HG03521 (cell line): Measurements from ENCODE around the gene XXYLT1.

ENCODE experiments used
- ATAC-seq: cut with Tn5 transposase; IDR thresholded peaks from one replicate; pipeline ENCODE4 v1.9.1; 2021; ENCODE audit warnings: mild to moderate bottlenecking, moderate library complexity; ENCODE audit not compliant: unreplicated experiment

XXYLT1 gene

DNA sequence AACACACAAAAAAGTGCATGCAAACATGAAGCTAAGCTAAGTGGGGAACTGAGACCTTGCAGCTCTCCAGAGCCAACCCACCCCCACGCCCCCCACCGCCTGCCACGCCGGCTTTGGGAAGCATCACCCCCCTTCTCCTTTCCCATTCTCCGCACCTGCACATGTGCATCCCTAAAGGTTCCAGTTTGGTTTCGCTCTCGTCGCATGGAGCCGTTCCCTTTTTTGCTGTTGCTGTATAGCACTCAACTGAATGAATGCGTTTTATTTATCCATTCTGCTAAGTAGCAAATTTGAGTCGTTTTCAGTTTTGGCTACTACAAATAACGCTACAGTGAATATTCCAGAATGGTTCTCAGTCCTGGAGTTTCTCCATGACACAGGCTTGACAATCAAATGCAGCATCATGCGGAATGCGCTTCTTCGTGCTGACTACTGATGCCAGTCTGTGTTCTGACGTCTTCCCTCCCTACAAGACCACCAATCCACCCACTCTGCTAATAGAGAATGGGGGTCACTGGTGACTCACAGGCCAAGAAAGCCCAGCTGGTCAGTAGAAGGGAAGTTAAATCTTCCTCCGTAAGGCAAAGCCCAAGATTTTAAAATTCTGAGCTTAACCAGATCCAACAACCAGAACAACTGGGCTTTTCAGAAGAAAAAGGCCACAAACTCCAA lies 115.3 kb downstream of the XXYLT1 start:
- no peak for ATAC-seq

DNA sequence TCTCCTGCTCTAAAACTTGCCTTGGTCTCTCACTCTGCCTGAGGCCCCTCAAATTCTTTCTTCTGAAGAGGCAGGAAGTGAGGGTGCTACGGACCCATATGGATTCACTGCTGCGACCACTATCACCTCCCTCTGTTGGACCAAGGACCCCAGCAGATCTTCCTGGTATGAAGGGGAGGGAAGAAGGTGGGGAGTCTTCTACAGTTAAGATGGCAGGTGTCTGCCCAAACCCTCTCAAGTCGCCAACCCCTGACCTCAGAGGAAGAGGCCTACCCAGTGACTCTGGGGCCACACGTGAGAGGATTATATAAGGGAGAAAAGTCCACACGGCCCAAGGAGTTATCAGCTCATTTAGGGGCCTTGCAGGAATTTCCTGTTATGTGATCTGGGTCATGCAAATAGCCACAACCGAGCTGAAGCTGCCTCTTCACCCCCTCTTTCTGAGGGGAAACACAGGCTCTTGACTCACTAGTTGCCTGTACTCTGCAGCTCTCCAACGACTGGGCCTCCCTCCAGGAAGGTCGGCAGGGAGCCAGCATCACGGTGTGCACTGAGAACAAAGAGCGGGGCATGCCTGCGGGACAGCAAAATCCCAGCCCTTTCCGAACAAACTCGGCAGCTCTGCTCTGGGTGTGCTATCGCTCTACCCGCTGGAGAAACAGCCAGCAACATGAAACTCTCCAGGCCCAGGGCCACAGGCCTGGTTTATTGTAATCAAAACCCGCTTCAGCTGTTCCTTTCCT lies 116.0 kb downstream of the XXYLT1 start:
- no peak for ATAC-seq

DNA sequence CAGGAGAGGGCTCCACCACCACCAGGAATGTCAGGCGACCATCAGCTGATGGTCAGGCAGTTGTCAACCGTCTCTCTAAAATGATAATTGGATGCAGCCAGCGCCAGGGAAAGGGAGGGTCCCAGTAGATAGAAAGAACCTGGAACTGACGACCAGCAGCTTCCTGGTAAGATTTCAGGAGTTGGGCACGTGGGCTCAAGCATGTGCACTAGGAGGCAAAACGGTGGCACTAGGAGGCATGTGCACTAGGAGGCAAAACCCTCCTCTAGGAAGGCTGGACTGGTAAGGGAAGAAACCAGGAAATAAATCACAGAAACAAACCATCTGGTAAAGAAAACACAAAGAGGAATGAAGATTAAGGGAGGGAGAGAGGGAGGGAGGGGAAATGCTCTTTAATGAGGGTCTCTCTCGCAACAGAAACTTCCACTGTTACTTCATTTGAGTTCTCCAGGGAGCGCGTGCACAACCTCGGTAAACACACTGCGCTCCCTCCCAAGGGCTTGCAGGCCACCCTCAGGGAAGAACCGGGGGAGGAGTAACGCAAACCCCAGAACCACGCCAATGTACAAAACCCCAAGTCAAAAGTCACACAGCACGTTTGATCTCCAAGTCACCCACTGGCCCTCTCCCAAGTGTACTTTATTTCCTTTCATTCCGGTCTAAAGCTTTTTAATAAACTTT lies 116.7 kb downstream of the XXYLT1 start:
- ATAC-seq: no peak

DNA sequence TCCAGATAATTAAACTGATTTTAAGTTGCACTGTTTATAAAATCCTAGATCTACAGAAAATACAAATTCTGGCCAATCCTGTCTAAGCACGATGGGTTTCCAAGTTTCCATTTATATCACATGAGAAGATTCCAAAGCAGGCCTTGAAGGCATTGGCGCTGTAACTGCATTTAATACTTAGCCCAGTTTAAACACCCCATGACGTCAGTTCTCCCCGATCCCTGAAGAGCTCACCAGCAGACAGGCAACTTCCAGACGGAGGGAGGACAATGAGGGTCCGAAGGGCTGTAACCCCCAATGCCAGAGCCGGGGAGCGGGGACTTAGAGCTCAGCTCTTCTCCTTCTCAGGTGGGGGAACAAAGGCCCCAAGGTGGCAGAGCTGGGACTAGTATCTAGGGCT lies 117.3 kb downstream of the XXYLT1 start:
- ATAC-seq: no peak

DNA sequence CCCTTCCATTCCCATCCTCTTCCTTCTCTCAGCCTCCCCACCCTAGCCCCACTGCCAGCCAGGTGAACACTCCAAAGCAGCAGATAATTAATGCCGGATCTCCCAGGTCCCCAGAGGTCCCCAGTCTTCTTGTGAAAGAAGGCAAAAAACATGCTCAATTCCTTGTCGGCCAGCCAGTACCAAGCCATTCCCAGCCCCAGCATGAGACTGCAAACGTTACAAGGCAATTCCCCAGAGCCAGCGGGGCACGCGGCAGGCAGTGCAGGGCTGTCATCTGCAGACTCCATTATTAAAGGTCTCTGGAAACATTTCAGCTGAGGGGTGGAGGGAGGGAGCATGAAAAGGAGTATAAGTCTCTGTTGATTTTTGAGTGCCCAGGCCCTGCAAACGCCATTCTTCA lies 117.8 kb downstream of the XXYLT1 start:
- ATAC-seq: no peak

DNA sequence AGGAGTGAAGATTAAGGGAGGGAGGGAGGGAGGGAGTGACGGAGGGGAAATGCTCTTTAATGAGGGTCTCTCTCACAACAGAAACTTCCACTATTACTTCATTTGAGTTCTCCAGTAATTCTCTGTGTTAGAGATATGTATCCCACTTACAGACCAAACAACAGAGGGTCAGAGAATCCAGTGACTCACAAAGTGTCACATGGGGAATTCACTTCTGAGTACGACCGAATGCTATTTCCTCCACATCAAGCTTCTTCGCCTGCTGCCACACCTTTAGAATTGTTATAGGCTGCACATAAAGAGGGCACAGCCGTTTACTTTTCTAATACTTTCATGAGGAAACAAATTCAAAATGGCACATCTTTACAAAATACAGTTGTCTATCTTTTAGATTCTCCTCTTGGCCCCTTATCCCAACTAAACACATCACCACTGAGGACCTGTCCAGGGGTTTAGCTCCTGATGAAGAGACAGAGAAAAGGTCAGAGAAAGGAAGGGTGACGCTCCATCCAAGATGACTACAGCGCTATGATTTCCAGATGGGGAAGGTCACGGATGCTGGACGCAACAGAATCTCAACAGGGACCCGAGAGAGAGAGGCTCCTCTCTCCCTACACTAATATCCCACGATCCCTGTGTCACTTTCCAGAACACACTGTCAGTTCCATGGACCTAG lies 119.0 kb downstream of the XXYLT1 start:
- no peak for ATAC-seq

DNA sequence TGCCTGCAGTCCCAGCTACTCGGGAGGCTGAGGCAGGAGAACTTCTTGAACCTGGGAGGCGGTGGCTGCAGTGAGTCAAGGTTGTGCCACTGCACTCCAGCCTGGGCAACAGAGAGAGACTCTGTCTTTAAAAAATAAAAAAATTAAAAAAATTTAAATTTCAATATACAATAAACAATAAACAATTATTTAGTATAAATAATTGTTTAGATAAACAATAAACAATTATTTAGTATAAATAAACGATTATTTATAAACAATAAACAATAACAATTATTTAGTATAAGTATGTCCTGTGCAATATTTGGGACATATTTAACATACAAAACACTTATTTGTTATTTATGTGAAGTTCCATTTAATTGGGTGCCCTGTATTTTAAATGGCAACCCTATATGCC lies 119.6 kb downstream of the XXYLT1 start:
- ATAC-seq: no peak

DNA sequence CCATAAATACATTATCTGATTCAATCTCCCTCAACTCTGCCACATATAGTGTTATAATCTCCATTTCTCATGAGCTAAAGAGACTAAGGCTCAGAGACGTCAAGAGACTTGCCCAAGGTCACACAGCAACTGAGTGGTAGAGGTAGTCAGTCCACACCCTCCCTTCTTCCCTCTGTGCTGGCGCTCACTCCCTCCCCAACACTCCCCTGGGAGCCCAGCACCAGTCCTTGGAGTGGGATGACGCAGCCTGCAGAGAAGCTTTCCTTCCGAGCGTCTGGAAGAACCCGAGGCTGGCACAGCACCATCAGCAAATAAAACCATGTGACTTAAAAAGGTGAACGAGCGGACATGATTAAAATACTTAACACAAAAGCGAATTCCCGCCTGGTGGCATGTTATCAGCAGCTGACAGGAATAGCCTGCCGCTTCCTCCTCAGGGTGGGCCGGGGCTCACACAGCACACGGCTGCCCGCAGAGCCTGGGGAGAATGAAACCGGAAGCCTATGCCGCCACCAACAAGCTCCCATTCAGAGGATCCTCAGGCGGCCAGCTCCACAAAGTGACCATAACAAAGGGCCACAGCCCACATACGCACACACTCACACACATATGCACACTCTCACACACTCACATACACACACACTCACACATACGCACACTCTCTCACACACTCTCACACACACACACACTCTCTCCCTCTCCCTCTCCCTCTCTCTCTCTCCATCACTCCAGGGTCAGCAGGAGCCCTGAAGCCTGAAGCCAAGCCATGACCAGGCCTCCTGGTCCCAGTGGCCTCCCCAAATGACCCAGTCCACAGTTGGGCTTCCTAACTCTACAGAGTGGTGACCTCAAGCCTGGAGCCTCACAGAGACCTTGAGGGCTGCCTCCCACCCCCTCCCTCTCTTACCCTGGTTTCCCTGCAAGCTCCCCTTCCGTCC lies 120.5 kb downstream of the XXYLT1 start:
- ATAC-seq: peak; percentile 29

DNA sequence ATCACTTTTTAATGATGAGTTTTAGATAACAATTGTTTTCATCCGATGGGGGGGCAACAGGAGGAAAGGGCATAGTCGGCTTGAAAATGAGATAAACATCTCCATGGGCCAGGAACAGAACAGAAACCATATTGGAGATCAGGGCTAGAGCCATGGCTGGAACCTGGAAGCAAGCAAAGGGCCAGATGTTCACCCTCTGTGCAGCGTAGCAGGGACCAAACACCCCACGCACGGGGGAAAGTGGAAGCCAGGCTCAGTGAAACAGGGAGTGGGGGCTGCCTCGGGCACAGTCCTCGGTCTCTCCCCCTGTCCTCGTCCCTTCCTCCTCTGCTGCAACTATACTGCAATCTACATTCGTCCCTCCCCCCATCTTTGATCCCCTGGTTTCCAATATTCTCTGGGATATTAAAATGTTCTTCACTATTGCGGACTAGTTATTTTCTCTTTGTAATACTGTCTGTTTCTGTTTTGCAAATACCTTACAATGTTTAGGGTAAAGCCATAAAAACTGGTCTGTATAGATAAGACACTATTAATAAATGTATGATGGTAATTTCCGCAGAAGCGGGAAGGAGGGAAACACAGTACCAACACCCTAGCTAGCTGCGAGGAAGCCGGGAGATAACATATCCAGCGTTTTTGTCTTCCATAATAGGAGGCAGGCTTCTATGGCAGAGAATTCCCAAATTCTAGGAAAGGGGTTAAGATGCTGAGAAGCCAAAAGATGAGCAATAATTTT lies 121.5 kb downstream of the XXYLT1 start:
- ATAC-seq: no peak

DNA sequence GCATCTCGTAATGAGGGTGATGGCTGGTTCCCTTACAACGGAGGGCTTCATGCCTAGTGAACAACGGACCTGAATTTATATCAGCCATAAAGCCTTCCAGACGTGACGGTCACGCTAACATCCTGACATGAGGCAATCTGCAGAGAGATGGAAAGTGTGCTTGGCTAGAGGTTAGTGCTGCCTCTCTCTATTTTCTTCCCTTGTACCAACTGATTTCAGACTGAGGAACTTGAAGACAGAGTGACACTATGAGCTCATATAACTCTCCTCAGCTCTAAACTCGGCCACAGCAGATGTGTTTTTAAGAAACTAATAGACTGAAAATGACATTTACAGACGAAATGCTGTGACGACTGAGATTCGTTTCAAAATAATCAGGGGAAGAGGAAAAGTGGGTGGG lies 122.4 kb downstream of the XXYLT1 start:
- ATAC-seq: no peak

DNA sequence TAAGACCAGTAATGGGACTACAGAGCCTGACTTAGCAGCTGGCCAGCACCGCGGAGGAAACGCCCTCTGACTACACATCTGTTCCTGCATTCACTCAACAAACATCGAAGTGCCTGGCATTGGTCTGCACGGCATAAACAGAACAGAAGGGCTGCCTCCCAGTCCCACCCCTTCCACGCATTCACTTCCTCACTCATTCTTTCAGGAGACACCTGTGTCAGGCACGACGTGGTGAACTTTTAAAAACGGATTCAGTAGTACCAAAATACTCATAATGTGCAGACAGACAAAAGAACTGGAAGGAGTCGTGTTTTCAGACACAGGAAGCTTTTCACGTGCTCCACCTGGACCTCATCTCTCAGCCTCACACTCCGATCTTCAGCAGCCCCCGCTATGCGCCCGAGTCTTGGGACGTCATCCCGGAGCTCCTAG lies 123.3 kb downstream of the XXYLT1 start:
- ATAC-seq: peak; percentile 76

DNA sequence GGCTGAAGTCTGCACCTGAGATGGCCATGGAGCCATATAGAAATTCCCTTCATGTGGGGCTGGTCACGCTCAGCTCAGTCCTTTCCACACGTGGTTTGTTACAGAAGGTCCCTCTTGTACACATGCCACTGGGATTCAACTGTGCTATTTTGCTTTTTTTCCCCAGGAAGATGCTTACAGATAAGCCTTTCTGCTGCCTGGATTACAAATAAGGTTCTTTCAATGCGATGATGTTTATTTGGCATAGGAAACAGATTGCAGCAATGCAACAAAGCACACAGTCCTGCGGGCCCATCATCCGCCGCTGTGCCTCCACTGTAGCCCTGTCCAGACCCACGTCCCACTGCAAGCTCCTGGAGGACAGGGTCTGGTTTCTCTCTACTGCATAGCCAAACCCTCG lies 124.8 kb downstream of the XXYLT1 start:
- no peak for ATAC-seq

DNA sequence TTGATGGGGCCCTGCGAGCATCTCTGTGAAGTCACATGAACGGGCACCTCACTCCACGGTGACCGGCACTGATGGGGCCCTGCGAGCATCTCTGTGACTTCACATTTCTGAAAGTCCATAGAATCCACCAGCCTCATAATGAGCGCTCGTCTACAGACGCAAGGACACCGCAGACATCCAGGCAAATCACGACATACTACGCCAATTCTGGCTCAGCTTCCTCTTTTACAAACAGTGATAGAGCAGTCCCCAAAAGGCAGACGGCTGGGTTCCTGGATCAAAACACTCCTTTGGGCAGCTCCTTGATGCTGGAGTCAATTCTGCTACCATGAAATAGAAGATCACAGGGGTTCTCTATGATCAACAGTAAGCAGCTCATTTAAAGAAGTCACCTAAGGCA lies 125.4 kb downstream of the XXYLT1 start:
- ATAC-seq: no peak

DNA sequence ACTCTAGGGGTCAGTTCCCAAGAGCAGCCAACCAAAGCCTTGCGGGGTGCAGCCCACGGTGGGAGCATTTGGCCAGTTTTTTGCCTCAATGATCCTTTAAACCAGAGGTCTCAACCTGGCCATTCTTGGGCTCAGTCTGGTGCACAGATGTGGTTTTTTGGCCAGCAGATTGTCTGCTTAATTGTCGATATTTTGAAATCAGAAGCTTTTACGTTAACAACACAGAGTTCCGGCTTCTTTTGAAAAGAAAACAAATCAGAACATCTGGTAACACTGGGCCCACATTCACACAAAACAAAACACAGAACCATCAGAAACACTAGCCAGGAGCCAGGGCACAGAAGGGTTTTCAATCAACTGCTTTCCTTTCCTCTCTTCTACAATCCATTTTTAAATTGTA lies 127.7 kb downstream of the XXYLT1 start:
- no peak for ATAC-seq

DNA sequence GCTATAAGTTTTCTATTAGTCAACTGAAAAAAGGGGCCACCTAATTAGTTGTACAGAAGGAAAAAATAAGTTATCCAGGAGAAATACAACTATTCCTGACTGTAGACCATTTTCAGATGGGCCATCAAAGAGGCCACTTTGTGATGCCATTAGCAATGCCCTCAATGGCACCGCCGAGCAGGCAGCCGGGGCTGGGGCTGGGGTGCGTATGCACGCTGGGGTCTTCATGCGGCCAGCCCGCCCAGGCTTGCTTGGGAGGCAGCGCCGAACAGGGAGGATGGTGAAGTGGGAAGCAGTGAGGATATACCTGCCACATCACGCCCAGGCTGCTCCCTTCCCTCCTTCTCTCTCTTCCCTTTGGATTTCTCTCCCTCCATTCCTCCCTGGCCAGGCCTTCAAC lies 128.4 kb downstream of the XXYLT1 start:
- ATAC-seq: no peak

DNA sequence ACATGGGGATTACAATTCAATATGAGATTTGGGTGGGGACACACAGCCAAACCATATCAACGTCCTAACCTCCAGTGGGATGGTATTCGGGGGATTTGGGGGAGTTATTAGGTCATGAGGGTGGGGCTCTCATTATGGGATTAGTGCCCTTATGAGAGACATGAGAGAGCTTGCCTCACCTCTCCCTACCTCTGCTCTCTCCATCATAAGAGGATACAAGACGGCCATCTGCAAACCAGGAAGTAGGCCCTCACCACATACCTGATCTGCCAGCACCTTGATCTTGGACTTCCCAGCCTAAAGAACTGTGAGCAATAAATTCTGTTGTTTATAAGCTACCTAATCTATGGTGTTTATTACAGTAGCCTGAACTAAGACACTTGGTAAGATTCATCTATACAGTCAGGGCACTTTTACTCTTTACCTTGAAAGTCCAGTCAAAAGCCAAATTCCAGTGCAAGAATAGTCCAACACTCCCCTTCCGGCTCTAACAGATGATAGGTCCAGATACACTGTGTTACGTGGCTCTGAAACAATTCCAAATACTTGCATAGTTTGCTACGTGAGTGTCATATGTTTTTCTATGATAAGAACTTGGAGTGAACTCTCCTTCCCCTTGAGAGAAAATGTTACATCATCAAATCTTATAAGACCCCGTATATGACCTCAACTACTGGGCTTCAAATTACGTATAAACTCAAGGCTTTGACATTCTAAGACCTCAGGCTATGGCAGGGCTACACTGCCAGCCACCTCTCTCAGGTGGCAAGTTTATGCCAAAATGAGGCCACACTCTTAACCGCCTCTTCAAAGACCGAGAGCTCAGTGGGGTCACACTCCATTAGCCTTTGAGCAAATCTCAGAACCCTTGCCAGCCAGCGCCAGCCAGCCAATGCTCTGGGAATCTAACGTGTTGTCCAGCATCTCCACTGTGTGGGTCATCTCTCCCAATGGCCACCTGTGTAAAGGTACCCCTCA lies 129.9 kb downstream of the XXYLT1 start:
- no peak for ATAC-seq

DNA sequence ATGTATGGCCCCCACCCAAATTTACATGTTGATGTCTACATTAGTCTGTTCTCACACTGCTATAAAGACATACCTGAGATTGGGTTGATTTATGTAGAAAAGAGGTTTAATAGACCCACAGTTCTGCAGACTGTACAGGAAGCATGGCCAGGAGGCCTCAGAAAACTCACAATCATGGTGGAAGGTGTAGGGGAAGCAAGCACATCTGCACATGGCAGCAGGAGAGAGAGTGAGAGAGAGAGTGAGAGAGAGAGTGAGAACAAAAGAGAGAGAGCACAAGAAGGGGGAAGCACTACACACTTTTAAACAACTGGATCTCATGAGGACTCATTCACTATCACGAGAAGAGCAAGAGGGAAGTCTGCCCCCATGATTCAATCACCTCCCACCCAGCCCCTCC lies 130.5 kb downstream of the XXYLT1 start:
- ATAC-seq: no peak

DNA sequence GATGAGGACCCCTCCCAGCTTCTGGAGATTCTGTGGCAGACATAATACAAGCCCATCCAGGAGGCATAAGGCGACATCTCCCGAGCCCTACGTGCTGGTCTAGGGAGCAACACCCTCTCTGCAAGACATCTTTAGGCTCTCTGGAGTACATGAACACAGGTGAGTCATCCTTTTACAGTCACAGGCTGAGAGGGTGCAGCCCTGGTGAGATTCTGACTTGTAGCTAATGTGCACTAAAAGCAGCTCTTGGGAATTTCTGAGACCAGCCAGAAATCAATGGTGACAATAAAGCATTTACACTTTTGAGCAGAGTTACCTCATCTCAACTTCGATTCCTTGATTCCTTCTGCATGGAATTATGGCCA lies 131.1 kb downstream of the XXYLT1 start:
- no peak for ATAC-seq
